Duodenal mucosa (tissue), 2 donors: Measurements from ENCODE around the gene GUCY1B1.
"Not testable (repeated sequence)": the region's sequence is repeated elsewhere in the genome, so short reads cannot be mapped to it uniquely, and the experiment has no call there.

Experiments used
- H3K27ac ChIP-seq: one replicate; pipeline ENCODE4 v1.7.0; 2013; ENCODE audit warnings: low read depth, low read length
- H3K27me3 ChIP-seq, 2 donors: one replicate each; pipeline ENCODE4 v1.7.0; 2013; ENCODE audit warnings: low read length in 2 of 2, control low read depth in 1 of 2; ENCODE audit not compliant: insufficient read depth in 2 of 2, control insufficient read depth in 1 of 2
- H3K36me3 ChIP-seq, 2 donors: one replicate each; pipeline ENCODE4 v1.7.0; 2013; ENCODE audit warnings: low read length in 2 of 2, control low read depth in 1 of 2; ENCODE audit not compliant: insufficient read depth in 2 of 2, control insufficient read depth in 1 of 2
- H3K4me1 ChIP-seq, 2 donors: one replicate each; pipeline ENCODE4 v1.7.0; 2013; ENCODE audit warnings: low read length in 2 of 2, control low read depth in 1 of 2; ENCODE audit not compliant: insufficient read depth in 2 of 2, control insufficient read depth in 1 of 2
- H3K4me3 ChIP-seq, 2 donors: one replicate each; pipeline ENCODE4 v1.7.0; 2013; ENCODE audit warnings: low read length in 2 of 2, low read depth in 1 of 2
- H3K9ac ChIP-seq, 2 donors: one replicate each; pipeline ENCODE4 v1.7.0; 2013; ENCODE audit warnings: low read length in 2 of 2, low read depth in 1 of 2
- H3K9me3 ChIP-seq, 2 donors: one replicate each; pipeline ENCODE4 v1.7.0; 2013; ENCODE audit warnings: low read length in 2 of 2, control low read depth in 1 of 2; ENCODE audit not compliant: control insufficient read depth in 1 of 2

The GUCY1B1 gene

GRCh38 chr4:155795991-155796390, 37.2 kb downstream of the GUCY1B1 start:
- Histone ChIP-seq H3K4me3 (no peak overlapping the region), H3K4me1 (no peaks in the 10 kb centered on the region), H3K27ac (no peak overlapping the region), H3K9ac (no peak overlapping the region), H3K9me3 (no peaks in the 10 kb centered on the region), H3K36me3 (no peaks in the 10 kb centered on the region), H3K27me3 (no peaks in the 10 kb centered on the region)

DNA sequence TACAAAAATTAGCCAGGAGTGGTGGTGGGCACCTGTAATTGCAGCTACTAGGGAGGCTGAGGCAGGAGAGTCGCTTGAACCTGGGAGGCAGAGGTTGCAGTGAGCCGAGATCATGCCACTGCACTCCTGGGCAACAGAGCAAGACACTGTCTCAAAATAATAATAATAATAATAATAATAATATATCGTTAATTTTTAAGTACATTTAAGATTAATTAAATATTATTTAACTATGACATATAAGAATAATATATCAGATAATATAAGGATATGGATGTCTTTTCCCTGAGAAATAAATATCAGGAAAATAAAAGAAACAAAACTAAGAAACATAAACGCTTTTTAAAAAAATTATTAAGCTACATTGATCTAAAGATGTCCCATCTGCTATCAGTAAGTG, 38.8 kb downstream of the GUCY1B1 start:
- not testable (repeated sequence) for H3K9ac ChIP-seq, H3K4me1 ChIP-seq, H3K27me3 ChIP-seq, H3K9me3 ChIP-seq, H3K4me3 ChIP-seq, H3K27ac ChIP-seq, H3K36me3 ChIP-seq

GRCh38 chr4:155799116-155799793, 40.4 kb downstream of the GUCY1B1 start:
- no peaks in the 10 kb centered on the region for H3K27me3 ChIP-seq
- no peaks in the 10 kb centered on the region for H3K9me3 ChIP-seq
- no peak overlapping the region for H3K9ac ChIP-seq
- no peak overlapping the region for H3K27ac ChIP-seq
- no peaks in the 10 kb centered on the region for H3K4me1 ChIP-seq
- H3K4me3 ChIP-seq = no peak overlapping the region
- H3K36me3 ChIP-seq = no peaks in the 10 kb centered on the region

DNA sequence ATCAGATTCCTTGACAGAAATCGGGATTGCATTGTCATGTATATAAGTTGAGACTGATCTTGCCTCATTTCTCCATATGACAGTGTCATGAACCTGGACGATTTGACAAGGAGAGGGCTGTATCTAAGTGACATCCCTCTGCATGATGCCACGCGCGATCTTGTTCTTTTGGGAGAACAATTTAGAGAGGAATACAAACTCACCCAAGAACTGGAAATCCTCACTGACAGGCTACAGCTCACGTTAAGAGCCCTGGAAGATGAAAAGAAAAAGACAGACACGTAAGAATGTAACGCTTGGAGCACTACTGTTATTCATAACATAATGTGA, 40.9 kb downstream of the GUCY1B1 start:
- H3K27ac ChIP-seq = no peak overlapping the region
- H3K36me3 ChIP-seq = no peaks in the 10 kb centered on the region
- no peak overlapping the region for H3K9ac ChIP-seq
- H3K4me1 ChIP-seq = no peaks in the 10 kb centered on the region
- no peak overlapping the region for H3K4me3 ChIP-seq
- no peaks in the 10 kb centered on the region for H3K27me3 ChIP-seq
- H3K9me3 ChIP-seq = no peaks in the 10 kb centered on the region

DNA sequence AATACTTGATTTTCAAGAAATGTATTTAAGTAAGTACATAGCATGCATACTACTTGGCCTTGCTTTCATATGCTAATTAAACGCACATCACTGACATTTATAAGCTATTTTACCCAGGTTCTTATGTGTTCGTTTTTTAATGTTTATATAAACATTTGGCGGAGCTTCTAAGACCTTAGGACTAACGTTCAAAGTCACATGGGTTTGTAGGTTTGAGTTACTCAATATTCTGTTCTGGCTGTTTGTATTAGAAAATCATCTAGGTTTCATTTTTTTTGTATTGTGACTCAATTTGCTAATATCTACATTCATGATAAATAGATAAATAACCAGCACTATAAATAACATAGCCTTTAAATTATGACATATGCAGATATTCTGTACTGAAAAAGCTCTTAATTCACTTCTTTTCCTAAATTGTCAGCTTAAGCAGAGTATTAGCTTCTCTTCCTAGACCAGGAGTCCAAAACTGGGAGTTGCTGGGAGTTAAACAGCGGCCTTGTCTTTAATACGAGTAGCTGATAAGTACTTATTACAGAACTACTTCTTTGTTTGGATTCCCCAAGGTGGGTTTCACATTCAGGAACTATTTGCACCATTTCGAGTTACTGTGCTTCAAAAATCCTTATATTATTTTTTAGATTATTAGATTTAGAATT, 42.0 kb downstream of the GUCY1B1 start:
- H3K4me1 ChIP-seq = no peaks in the 10 kb centered on the region
- no peaks in the 10 kb centered on the region for H3K9me3 ChIP-seq
- no peak overlapping the region for H3K27ac ChIP-seq
- H3K9ac ChIP-seq = no peak overlapping the region
- H3K36me3 ChIP-seq = no peaks in the 10 kb centered on the region
- H3K27me3 ChIP-seq = no peaks in the 10 kb centered on the region
- no peak overlapping the region for H3K4me3 ChIP-seq

DNA sequence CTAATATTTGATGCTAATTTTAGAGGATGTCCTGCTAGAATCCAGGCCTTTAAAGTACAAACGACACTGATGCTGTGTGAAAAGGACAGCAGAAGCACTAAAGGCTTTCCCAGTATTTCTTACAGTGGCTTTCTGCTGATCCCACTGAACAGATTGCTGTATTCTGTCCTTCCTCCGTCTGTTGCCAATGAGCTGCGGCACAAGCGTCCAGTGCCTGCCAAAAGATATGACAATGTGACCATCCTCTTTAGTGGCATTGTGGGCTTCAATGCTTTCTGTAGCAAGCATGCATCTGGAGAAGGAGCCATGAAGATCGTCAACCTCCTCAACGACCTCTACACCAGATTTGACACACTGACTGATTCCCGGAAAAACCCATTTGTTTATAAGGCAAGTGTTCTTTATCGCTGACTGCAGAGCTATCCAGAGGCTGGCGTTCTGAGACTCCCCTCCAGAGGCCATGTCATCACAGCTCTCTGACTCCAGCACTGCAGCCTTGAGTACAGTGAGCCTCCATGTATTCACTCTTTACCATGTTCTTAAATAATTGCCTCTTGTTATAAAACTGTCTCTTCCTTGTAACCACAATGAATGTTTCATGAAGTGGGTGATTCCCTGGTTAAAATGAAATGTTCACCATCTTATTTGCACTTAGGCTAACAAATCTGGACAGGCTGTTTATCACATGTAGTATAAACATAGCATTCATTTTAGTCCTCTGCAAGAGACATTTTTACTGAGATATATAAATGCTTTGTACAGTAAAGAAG, 43.6 kb downstream of the GUCY1B1 start:
- Histone ChIP-seq H3K9ac (no peak overlapping the region), H3K4me1 (no peaks in the 10 kb centered on the region)

GRCh38 chr4:155805016-155805415, 46.2 kb downstream of the GUCY1B1 start:
- no peak overlapping the region for H3K27ac ChIP-seq
- H3K4me1 ChIP-seq = no peaks in the 10 kb centered on the region
- H3K9ac ChIP-seq = no peak overlapping the region

More for the DNA sequence above, 43.6 kb downstream of the GUCY1B1 start:
- no peak overlapping the region for H3K27ac ChIP-seq
- H3K27me3 ChIP-seq = no peaks in the 10 kb centered on the region
- no peaks in the 10 kb centered on the region for H3K36me3 ChIP-seq
- no peak overlapping the region for H3K4me3 ChIP-seq
- no peaks in the 10 kb centered on the region for H3K9me3 ChIP-seq

GRCh38 chr4:155807021-155807420, 48.2 kb downstream of the GUCY1B1 start:
- no peak overlapping the region for H3K9ac ChIP-seq
- no peaks in the 10 kb centered on the region for H3K9me3 ChIP-seq
- H3K4me3 ChIP-seq = no peak overlapping the region
- no peaks in the 10 kb centered on the region for H3K4me1 ChIP-seq
- H3K27me3 ChIP-seq = no peaks in the 10 kb centered on the region
- H3K27ac ChIP-seq = no peak overlapping the region
- H3K36me3 ChIP-seq = no peaks in the 10 kb centered on the region

More at GRCh38 chr4:155805016-155805415, 46.2 kb downstream of the GUCY1B1 start:
- Histone ChIP-seq H3K27me3 (no peaks in the 10 kb centered on the region), H3K9me3 (no peaks in the 10 kb centered on the region), H3K4me3 (no peak overlapping the region), H3K36me3 (no peaks in the 10 kb centered on the region)

GRCh38 chr4:155809835-155810234, 51.0 kb downstream of the GUCY1B1 start:
- Histone ChIP-seq H3K27me3 (no peaks in the 10 kb centered on the region), H3K4me3 (no peak overlapping the region), H3K9ac (no peak overlapping the region), H3K9me3 (no peaks in the 10 kb centered on the region), H3K4me1 (no peaks in the 10 kb centered on the region), H3K36me3 (no peaks in the 10 kb centered on the region), H3K27ac (no peak overlapping the region)

DNA sequence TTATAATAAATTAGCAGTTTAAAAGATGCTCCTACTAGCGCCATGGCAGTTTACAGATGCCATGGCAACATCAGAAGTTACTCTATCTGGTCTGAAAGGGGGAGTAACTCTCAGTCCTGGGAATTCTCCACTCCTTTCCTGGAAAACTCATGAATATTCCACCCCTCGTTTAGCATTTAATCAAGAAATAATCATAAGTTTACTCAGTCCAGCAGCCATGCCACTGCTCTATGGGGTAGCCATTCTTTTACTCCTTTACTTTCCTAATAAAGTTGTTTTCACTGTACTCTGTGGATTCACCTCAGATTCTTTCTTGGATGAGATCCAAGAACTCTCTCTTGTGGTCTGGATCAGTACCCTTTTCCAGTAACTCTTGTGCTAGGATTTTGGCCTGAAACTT, 52.3 kb downstream of the GUCY1B1 start:
- Histone ChIP-seq H3K9me3 (no peaks in the 10 kb centered on the region), H3K27ac (no peak overlapping the region), H3K36me3 (no peaks in the 10 kb centered on the region), H3K9ac (no peak overlapping the region), H3K4me1 (no peaks in the 10 kb centered on the region), H3K27me3 (no peaks in the 10 kb centered on the region), H3K4me3 (no peak overlapping the region)
